22Rv1 (cell line): ENCODE measurements around the gene PSMD7.

Source experiments
- H3K27ac ChIP-seq: fragments of 450-650 bp; 2 replicates; pipeline ENCODE4 v1.5.1; 2017
- ZFX ChIP-seq: fragments of 450-650 bp; IDR thresholded peaks from 2 replicates; pipeline ENCODE4 v1.6.1; 2017; ENCODE audit warnings: antibody characterized with exemption, borderline replicate concordance
- TF ChIP-seq, protein P1 (sequence below): fragments of 450-650 bp; IDR thresholded peaks from 2 replicates; pipeline ENCODE4 v1.5.1; 2017; ENCODE audit warnings: mild to moderate bottlenecking

The PSMD7 gene

DNA sequence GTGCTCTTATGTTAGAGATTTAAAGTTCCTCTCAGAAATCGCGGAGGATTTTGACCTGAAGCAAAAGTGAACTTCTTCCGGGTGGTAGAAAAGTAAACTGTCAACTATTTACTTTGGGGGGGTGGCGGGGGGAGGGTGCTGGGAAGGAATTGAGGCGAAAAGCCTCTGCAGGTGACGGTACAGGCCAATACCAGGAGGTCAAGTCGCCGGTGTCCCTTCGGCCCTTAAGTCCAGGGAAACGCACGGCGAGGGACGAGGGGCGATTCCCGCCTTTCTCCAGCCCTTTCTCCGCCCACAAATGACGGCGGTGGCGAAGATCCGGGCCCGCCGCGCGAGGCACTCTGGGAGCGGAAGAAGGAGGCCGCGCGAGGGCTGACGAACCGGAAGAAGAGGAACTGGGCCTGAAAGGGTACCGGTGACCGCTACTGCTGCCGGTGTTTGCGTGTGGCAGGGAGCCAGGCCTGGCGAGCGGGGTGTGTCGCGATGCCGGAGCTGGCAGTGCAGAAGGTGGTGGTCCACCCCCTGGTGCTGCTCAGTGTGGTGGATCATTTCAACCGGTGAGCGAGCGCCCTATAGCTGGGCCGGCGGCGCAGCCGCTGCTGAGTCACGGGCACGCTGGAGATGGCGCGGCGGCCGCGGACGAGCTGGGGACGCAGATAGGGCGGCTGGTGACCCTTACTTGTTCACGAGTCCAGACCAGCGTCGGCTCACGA is at the start of gene PSMD7:
TSS of gene PSMD7 (plus strand) at position 383 of the 713 bp plus-strand sequence. CDS start at position 484, 101 bp downstream.
- H3K27ac ChIP-seq, result peak within 1 kb of the TSS; percentile 97
- no peak for TF ChIP-seq ZFX
- TF ChIP-seq, protein P1, sequence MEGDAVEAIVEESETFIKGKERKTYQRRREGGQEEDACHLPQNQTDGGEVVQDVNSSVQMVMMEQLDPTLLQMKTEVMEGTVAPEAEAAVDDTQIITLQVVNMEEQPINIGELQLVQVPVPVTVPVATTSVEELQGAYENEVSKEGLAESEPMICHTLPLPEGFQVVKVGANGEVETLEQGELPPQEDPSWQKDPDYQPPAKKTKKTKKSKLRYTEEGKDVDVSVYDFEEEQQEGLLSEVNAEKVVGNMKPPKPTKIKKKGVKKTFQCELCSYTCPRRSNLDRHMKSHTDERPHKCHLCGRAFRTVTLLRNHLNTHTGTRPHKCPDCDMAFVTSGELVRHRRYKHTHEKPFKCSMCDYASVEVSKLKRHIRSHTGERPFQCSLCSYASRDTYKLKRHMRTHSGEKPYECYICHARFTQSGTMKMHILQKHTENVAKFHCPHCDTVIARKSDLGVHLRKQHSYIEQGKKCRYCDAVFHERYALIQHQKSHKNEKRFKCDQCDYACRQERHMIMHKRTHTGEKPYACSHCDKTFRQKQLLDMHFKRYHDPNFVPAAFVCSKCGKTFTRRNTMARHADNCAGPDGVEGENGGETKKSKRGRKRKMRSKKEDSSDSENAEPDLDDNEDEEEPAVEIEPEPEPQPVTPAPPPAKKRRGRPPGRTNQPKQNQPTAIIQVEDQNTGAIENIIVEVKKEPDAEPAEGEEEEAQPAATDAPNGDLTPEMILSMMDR, result no peak

DNA sequence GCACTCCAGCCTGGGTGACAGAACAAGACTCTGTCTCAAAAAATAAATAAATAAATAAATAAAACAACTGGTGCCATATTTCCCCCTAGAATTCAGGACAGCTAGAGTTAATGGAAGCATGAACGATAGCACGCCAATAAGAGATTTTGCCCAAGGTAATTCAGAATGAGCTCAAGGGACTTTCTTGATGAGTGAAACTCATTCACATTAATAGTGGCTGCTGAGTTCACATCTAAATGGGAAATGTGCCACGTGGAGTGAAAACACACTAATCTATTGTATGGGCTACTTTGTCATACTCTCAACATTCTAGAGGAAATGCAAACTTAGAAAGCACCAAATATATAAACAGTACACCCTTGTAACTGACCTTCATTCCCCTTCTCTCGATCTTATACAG is 47.4 kb upstream of the PSMD7 start:
- H3K27ac ChIP-seq, result no peak overlapping the region
- no peak for TF ChIP-seq ZFX
- TF ChIP-seq, protein P1, result no peak

DNA sequence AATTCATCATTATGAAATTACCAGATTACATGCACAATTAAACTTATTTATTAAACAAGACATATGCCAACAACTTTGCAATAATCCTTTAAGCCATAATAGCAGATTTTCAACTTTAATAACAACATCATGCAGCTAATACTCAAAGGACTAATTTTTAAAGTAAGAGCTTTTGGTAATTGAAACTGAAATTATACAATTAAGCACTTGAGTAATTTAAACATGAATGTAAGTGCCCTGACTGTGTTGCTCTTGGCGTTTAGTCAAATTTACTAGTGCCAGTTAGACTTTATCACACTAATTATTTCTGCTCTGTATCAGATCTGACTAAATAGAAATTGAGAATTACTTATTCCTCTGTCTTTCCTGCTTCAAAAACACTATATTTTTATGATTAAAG is 46.8 kb upstream of the PSMD7 start:
- TF ChIP-seq, protein P1, result no peak
- no peak for TF ChIP-seq ZFX
- H3K27ac ChIP-seq, result no peak overlapping the region

- no peak overlapping the region for H3K27ac ChIP-seq
- no peak for TF ChIP-seq ZFX
- TF ChIP-seq, protein P1, result no peak
Measured at GRCh38 chr16:74252329-74252728, 44.3 kb upstream of the PSMD7 start.

DNA sequence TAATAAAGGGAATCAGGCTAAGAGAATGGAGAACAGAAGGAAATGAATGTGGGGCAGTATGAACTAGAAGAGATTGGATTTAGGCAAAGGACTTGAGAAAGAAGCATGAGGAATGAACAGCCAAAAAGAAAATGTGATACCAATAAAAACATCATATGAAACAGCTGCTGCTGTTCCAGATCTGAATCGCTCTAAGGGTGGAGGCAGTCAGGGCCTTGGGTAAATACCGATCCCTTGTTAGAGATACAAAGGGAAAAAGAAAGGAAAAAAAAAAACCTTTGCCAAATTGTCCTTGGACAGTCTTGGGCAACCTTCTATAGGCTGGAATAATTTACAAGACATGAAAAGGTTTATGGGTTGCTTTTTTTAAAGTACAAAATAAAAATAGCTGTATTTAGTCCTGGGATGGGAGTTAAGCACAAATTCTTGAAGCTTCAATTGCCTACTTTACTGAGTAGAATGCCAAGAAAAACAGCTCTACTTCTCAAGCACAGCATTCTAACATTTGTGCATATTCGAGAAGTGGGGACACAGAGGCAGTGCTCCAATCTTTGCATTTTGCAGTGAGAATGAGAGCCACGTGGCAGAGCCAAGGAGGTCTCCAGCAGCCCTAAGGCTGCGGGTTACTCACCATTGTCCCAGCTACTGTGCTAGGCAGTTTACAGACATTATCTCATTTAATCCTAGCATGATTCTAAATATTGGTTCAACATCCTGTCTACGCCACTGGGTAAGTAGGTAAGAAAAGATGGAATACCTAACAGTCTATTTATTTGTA is 43.3 kb upstream of the PSMD7 start:
- TF ChIP-seq, protein P1, result no peak
- no peak for TF ChIP-seq ZFX
- H3K27ac ChIP-seq, result no peak overlapping the region

- no peak for TF ChIP-seq ZFX
- TF ChIP-seq, protein P1, result no peak
Measured at GRCh38 chr16:74257061-74257460, 39.6 kb upstream of the PSMD7 start.

DNA sequence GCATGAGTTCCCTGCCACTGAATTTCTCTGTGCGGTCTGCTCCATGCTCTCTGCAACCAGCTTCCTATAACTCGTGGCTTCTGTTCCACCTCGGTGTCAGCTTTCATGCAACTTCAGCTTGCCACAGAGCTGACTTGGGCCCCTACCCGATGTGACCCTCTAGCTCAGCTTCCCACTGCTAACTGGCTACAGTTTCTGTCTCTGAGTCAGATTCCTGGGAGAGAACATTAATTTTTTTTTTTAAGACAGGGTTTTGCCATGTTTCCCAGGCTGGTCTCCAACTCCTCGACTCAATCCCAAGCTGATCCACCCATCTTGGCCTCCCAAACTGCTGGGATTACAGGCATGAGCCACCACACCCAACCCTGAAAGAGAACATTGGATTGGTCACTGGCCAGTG is 35.5 kb upstream of the PSMD7 start:
- TF ChIP-seq, protein P1, result no peak
- TF ChIP-seq ZFX, result no peak
- no peak overlapping the region for H3K27ac ChIP-seq

More at GRCh38 chr16:74257061-74257460, 39.6 kb upstream of the PSMD7 start:
- no peak overlapping the region for H3K27ac ChIP-seq
